Measurements from ENCODE around the gene GMNN. TPM values are rescaled to one million over a fixed set of nuclear protein-coding genes. Genes with fewer than 3 reads are reported as not detected.

The GMNN gene
- total and polyA plus RNA-seq, 2 experiments from 2014 or later: 88.2 to 202 TPM

DNA sequence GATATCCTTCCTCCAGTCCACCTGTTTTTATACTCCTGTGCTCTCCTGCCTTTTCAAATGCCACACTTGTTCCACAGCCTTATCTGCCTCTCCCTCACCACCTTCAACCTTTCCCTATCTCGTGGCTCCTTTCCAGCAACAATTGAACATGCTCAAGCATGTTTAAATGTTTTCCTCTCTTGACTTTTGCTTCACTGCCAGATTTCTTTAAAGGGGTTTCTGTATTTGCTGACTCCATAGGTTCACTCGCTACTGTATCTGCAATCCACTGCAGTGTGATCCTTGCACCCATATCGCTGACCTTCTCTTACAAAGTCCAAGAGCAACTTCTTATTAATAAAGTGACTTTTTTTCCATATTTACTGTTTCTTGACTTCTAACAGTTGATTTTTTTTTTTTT lies 11.2 kb upstream of the GMNN start:
- no peaks in the 10 kb centered on the region for H3K9me3 Mint-ChIP-seq
- H3K4me1 Mint-ChIP-seq: peaks cover 5% of the 10 kb centered on the region; the same call in 2 of the 3 replicates
- Histone ChIP-seq H4K20me1 (replicated peaks; ENCODE audit: insufficient read depth) (no peaks in the 10 kb centered on the region), H3F3A (replicated peaks; ENCODE audit: low read depth) (no peaks in the 10 kb centered on the region), H3K79me2 (replicated peaks; ENCODE audit: insufficient read depth) (no peaks in the 10 kb centered on the region), H3K9me2 (ENCODE audit: insufficient read depth) (peaks cover 4% of the 10 kb centered on the region; the same call in 1 of the 2 replicates), H3K36me3 (ENCODE audit: insufficient read depth) (no peaks in the 10 kb centered on the region), H3K4me3 (no peak overlapping the region), H3K27ac (ENCODE audit: low read depth) (no peak overlapping the region), H3K4me2 (no peak overlapping the region), H3K27me3 (ENCODE audit: insufficient read depth) (no peaks in the 10 kb centered on the region), H3K4me1 (ENCODE audit: insufficient read depth) (no peaks in the 10 kb centered on the region), H2AFZ (no peak overlapping the region)
- DNase-seq (ENCODE audit: low spot score): no peak
- H3K4me3 Mint-ChIP-seq: no peak overlapping the region
- ATAC-seq: no peak
- no peak overlapping the region for H3K27ac Mint-ChIP-seq
- H3K36me3 Mint-ChIP-seq (ENCODE audit: low read depth): no peaks in the 10 kb centered on the region; the same call in 2 of the 3 replicates
- peaks cover 2% of the 10 kb centered on the region for H3K27me3 Mint-ChIP-seq (ENCODE audit: insufficient read depth, low read depth, poor library complexity)
- TF ChIP-seq EZH2phosphoT487 (IDR thresholded peaks at IDR 0.05; ENCODE audit: unreplicated experiment) (no peak), POLR2AphosphoS5 (IDR thresholded peaks at IDR 0.05; ENCODE audit: low read depth) (no peak), CREB1 (CRISPR knock-in tag; IDR thresholded peaks at IDR 0.05; ENCODE audit: low read depth) (no peak), JUNB (IDR thresholded peaks at IDR 0.05; ENCODE audit: unreplicated experiment) (no peak), STAT1 (IDR thresholded peaks at IDR 0.05; ENCODE audit: unreplicated experiment) (no peak), ZNF114 (CRISPR knock-in tag; IDR thresholded peaks at IDR 0.05) (no peak), NANOG (IDR thresholded peaks at IDR 0.05; ENCODE audit: borderline replicate concordance) (no peak), EZH2 (IDR thresholded peaks at IDR 0.05; ENCODE audit: low read depth, unreplicated experiment) (no peak), ZNF331 (CRISPR knock-in tag; IDR thresholded peaks at IDR 0.05; ENCODE audit: low read depth) (no peak)
- TF ChIP-seq, protein P1, sequence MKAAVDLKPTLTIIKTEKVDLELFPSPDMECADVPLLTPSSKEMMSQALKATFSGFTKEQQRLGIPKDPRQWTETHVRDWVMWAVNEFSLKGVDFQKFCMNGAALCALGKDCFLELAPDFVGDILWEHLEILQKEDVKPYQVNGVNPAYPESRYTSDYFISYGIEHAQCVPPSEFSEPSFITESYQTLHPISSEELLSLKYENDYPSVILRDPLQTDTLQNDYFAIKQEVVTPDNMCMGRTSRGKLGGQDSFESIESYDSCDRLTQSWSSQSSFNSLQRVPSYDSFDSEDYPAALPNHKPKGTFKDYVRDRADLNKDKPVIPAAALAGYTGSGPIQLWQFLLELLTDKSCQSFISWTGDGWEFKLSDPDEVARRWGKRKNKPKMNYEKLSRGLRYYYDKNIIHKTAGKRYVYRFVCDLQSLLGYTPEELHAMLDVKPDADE (IDR thresholded peaks at IDR 0.05): no peak
- TF ChIP-seq, protein P2, sequence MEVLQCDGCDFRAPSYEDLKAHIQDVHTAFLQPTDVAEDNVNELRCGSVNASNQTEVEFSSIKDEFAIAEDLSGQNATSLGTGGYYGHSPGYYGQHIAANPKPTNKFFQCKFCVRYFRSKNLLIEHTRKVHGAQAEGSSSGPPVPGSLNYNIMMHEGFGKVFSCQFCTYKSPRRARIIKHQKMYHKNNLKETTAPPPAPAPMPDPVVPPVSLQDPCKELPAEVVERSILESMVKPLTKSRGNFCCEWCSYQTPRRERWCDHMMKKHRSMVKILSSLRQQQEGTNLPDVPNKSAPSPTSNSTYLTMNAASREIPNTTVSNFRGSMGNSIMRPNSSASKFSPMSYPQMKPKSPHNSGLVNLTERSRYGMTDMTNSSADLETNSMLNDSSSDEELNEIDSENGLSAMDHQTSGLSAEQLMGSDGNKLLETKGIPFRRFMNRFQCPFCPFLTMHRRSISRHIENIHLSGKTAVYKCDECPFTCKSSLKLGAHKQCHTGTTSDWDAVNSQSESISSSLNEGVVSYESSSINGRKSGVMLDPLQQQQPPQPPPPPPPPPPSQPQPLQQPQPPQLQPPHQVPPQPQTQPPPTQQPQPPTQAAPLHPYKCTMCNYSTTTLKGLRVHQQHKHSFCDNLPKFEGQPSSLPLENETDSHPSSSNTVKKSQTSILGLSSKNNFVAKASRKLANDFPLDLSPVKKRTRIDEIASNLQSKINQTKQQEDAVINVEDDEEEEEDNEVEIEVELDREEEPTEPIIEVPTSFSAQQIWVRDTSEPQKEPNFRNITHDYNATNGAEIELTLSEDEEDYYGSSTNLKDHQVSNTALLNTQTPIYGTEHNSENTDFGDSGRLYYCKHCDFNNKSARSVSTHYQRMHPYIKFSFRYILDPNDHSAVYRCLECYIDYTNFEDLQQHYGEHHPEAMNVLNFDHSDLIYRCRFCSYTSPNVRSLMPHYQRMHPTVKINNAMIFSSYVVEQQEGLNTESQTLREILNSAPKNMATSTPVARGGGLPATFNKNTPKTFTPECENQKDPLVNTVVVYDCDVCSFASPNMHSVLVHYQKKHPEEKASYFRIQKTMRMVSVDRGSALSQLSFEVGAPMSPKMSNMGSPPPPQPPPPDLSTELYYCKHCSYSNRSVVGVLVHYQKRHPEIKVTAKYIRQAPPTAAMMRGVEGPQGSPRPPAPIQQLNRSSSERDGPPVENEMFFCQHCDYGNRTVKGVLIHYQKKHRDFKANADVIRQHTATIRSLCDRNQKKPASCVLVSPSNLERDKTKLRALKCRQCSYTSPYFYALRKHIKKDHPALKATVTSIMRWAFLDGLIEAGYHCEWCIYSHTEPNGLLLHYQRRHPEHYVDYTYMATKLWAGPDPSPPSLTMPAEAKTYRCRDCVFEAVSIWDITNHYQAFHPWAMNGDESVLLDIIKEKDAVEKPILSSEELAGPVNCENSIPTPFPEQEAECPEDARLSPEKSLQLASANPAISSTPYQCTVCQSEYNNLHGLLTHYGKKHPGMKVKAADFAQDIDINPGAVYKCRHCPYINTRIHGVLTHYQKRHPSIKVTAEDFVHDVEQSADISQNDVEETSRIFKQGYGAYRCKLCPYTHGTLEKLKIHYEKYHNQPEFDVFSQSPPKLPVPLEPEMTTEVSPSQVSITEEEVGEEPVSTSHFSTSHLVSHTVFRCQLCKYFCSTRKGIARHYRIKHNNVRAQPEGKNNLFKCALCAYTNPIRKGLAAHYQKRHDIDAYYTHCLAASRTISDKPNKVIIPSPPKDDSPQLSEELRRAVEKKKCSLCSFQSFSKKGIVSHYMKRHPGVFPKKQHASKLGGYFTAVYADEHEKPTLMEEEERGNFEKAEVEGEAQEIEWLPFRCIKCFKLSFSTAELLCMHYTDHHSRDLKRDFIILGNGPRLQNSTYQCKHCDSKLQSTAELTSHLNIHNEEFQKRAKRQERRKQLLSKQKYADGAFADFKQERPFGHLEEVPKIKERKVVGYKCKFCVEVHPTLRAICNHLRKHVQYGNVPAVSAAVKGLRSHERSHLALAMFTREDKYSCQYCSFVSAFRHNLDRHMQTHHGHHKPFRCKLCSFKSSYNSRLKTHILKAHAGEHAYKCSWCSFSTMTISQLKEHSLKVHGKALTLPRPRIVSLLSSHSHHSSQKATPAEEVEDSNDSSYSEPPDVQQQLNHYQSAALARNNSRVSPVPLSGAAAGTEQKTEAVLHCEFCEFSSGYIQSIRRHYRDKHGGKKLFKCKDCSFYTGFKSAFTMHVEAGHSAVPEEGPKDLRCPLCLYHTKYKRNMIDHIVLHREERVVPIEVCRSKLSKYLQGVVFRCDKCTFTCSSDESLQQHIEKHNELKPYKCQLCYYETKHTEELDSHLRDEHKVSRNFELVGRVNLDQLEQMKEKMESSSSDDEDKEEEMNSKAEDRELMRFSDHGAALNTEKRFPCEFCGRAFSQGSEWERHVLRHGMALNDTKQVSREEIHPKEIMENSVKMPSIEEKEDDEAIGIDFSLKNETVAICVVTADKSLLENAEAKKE (CRISPR knock-in tag; IDR thresholded peaks at IDR 0.05): no peak
- TF ChIP-seq, protein P3, sequence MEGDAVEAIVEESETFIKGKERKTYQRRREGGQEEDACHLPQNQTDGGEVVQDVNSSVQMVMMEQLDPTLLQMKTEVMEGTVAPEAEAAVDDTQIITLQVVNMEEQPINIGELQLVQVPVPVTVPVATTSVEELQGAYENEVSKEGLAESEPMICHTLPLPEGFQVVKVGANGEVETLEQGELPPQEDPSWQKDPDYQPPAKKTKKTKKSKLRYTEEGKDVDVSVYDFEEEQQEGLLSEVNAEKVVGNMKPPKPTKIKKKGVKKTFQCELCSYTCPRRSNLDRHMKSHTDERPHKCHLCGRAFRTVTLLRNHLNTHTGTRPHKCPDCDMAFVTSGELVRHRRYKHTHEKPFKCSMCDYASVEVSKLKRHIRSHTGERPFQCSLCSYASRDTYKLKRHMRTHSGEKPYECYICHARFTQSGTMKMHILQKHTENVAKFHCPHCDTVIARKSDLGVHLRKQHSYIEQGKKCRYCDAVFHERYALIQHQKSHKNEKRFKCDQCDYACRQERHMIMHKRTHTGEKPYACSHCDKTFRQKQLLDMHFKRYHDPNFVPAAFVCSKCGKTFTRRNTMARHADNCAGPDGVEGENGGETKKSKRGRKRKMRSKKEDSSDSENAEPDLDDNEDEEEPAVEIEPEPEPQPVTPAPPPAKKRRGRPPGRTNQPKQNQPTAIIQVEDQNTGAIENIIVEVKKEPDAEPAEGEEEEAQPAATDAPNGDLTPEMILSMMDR (conservative IDR thresholded peaks at IDR 0.05; ENCODE audit: low read depth in 2 of 2): no peak
- TF ChIP-seq, protein P4, sequence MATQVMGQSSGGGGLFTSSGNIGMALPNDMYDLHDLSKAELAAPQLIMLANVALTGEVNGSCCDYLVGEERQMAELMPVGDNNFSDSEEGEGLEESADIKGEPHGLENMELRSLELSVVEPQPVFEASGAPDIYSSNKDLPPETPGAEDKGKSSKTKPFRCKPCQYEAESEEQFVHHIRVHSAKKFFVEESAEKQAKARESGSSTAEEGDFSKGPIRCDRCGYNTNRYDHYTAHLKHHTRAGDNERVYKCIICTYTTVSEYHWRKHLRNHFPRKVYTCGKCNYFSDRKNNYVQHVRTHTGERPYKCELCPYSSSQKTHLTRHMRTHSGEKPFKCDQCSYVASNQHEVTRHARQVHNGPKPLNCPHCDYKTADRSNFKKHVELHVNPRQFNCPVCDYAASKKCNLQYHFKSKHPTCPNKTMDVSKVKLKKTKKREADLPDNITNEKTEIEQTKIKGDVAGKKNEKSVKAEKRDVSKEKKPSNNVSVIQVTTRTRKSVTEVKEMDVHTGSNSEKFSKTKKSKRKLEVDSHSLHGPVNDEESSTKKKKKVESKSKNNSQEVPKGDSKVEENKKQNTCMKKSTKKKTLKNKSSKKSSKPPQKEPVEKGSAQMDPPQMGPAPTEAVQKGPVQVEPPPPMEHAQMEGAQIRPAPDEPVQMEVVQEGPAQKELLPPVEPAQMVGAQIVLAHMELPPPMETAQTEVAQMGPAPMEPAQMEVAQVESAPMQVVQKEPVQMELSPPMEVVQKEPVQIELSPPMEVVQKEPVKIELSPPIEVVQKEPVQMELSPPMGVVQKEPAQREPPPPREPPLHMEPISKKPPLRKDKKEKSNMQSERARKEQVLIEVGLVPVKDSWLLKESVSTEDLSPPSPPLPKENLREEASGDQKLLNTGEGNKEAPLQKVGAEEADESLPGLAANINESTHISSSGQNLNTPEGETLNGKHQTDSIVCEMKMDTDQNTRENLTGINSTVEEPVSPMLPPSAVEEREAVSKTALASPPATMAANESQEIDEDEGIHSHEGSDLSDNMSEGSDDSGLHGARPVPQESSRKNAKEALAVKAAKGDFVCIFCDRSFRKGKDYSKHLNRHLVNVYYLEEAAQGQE (IDR thresholded peaks at IDR 0.05; ENCODE audit: unreplicated experiment): no peak
